Breast epithelium (tissue), 3 donors: ENCODE results near the gene BLOC1S6.

ENCODE experiments used
- POLR2AphosphoS5 ChIP-seq, 3 donors: sonication (generic); formaldehyde crosslinking; IDR thresholded peaks; one replicate each; pipeline ENCODE4 v1.6.1; 2017; ENCODE audit warnings: antibody characterized with exemption in 3 of 3
- TF ChIP-seq, protein P1 (sequence below), 3 donors: fragments of 450-650 bp; IDR thresholded peaks; one replicate each; pipeline ENCODE4 v1.5.1; 2016 to 2017; ENCODE audit warnings: antibody characterized with exemption in 3 of 3, mild to moderate bottlenecking in 3 of 3, moderate library complexity in 3 of 3

DNA sequence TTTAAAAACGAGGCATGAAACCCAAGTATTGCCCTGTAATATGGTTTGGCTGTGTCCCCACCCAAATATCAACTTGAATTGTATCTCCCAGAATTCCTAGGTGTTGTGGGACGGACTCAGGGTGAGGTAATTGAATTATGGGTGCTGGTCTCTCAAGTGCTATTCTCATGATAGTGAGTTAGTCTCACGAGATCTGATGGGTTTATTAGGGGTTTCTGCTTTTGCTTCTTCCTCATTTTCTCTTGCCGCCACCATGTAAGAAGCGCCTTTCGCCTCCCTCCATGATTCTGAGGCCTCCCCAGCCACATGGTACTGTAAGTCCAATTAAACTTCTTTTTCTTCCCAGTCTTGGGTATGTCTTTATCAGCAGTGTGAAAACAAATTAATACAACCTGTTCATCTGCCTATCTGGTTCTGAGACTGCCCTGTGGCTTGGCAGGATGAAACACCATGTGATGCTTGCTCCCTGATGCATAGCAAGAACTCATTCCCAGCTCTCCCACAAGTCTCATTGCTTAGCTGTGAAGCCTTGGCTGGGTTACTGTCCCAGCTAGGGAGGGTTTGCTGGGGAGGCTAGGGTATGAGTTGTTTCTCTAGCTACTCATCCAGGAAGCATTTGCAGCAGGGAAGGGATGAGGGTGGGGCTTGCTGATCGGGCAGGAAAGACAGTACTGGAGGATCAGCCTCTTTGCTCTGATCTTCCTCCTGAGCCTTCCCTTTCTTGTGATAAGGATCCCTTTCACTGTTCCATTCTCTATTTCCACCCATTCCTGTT is 43.9 kb downstream of the BLOC1S6 start:
- TF ChIP-seq, protein P1, sequence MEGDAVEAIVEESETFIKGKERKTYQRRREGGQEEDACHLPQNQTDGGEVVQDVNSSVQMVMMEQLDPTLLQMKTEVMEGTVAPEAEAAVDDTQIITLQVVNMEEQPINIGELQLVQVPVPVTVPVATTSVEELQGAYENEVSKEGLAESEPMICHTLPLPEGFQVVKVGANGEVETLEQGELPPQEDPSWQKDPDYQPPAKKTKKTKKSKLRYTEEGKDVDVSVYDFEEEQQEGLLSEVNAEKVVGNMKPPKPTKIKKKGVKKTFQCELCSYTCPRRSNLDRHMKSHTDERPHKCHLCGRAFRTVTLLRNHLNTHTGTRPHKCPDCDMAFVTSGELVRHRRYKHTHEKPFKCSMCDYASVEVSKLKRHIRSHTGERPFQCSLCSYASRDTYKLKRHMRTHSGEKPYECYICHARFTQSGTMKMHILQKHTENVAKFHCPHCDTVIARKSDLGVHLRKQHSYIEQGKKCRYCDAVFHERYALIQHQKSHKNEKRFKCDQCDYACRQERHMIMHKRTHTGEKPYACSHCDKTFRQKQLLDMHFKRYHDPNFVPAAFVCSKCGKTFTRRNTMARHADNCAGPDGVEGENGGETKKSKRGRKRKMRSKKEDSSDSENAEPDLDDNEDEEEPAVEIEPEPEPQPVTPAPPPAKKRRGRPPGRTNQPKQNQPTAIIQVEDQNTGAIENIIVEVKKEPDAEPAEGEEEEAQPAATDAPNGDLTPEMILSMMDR (IDR thresholded peaks at IDR 0.05) = no peak
- no peak for TF ChIP-seq POLR2AphosphoS5 (IDR thresholded peaks at IDR 0.05)
